BE2C (cell line): ENCODE data around the gene LDLRAD4.

Experiments
- DNase-seq: peaks from one replicate; pipeline ENCODE4 v3.0.0-alpha.2; 2020
- H3K27me3 ChIP-seq: fragments of 250-450 bp; sonication (Bioruptor Pico); 2 replicates; pipeline ENCODE4 v1.5.1; 2020; ENCODE audit warnings: mild to moderate bottlenecking
- H3K36me3 ChIP-seq: fragments of 250-450 bp; sonication (Bioruptor Pico); 2 replicates; pipeline ENCODE4 v1.5.1; 2020; ENCODE audit warnings: mild to moderate bottlenecking
- H3K4me1 ChIP-seq: fragments of 250-450 bp; sonication (Bioruptor Pico); 2 replicates; pipeline ENCODE4 v1.5.1; 2020
- H3K4me3 ChIP-seq: 2 replicates; pipeline ENCODE4 v1.5.1; 2011; ENCODE audit warnings: low read depth, low read length
- H3K9me3 ChIP-seq: fragments of 250-450 bp; sonication (Bioruptor Pico); 2 replicates; pipeline ENCODE4 v1.5.1; 2020
- CTCF ChIP-seq: IDR thresholded peaks from 2 replicates; pipeline ENCODE4 v1.5.1; 2012; ENCODE audit warnings: mild to moderate bottlenecking, low read depth, low read length

The LDLRAD4 gene

DNA sequence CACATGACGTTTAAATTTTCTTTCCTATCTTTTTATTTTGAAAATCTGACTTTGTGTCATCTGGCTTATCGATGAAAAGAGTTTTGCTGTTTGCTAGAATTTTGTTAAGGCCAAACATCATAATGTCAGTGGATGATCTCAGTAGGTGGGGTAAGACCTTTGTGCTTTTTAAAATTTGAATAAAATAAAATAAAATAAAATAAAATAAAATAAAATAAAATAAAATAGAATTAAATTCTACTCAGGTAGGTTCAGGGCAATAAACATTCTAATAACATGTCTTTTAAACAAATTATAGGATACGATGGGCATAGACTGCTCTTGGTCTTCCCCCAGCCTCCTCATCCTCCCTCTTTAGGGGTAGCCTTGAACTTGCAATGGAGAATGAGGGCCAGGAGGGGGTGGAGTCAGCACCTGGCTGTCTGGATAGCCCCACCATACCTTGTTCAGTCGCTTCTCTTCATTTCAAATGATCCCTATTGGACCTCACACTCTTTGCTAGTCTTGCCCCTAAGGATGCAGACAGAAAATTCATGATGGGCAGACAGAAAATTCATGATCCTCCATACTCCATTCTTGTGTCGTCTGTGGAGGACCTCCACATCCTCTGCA is 8.1 kb downstream of the LDLRAD4 start:
- no peak overlapping the region for H3K4me3 ChIP-seq
- peaks cover 10% of the 10 kb centered on the region for H3K4me1 ChIP-seq
- no peaks in the 10 kb centered on the region for H3K9me3 ChIP-seq
- no peaks in the 10 kb centered on the region for H3K36me3 ChIP-seq
- no peak for DNase-seq
- no peak for TF ChIP-seq CTCF
- no peaks in the 10 kb centered on the region for H3K27me3 ChIP-seq

GRCh38 chr18:13227910-13228309 is 9.3 kb downstream of the LDLRAD4 start:
- Histone ChIP-seq H3K27me3 (no peaks in the 10 kb centered on the region), H3K9me3 (no peaks in the 10 kb centered on the region), H3K4me1 (peaks cover 7% of the 10 kb centered on the region), H3K36me3 (no peaks in the 10 kb centered on the region), H3K4me3 (no peak overlapping the region)
- no peak for DNase-seq
- TF ChIP-seq CTCF: no peak

- no peak for DNase-seq
- no peak for TF ChIP-seq CTCF
- H3K4me3 ChIP-seq: no peak overlapping the region
- H3K27me3 ChIP-seq: no peaks in the 10 kb centered on the region
- no peaks in the 10 kb centered on the region for H3K36me3 ChIP-seq
- H3K4me1 ChIP-seq: no peaks in the 10 kb centered on the region
- no peaks in the 10 kb centered on the region for H3K9me3 ChIP-seq
Observed at GRCh38 chr18:13229001-13229671, 10.6 kb downstream of the LDLRAD4 start.

DNA sequence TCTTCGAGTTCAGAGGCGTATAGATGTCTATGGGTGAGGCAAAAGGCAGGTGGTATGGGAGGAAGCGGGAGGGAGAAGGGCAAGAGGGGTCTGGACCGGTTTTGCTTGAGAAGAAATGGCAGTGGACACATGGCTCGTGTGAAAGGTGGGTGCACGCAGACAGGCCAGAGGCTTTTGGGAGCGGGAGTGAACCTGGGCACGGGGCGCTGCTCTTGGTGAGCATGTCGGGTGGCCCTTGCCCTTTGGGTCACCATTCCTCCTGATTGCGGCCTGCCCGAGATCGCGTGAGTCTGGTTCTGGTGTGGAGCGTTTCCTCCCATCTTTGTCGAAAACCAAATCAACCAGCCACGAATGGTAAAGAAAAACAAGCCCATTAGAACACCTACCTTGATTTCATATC is 12.6 kb downstream of the LDLRAD4 start:
- Histone ChIP-seq H3K36me3 (no peaks in the 10 kb centered on the region), H3K9me3 (no peaks in the 10 kb centered on the region), H3K4me1 (no peaks in the 10 kb centered on the region), H3K27me3 (no peaks in the 10 kb centered on the region), H3K4me3 (no peak overlapping the region)
- TF ChIP-seq CTCF: no peak
- DNase-seq: no peak

DNA sequence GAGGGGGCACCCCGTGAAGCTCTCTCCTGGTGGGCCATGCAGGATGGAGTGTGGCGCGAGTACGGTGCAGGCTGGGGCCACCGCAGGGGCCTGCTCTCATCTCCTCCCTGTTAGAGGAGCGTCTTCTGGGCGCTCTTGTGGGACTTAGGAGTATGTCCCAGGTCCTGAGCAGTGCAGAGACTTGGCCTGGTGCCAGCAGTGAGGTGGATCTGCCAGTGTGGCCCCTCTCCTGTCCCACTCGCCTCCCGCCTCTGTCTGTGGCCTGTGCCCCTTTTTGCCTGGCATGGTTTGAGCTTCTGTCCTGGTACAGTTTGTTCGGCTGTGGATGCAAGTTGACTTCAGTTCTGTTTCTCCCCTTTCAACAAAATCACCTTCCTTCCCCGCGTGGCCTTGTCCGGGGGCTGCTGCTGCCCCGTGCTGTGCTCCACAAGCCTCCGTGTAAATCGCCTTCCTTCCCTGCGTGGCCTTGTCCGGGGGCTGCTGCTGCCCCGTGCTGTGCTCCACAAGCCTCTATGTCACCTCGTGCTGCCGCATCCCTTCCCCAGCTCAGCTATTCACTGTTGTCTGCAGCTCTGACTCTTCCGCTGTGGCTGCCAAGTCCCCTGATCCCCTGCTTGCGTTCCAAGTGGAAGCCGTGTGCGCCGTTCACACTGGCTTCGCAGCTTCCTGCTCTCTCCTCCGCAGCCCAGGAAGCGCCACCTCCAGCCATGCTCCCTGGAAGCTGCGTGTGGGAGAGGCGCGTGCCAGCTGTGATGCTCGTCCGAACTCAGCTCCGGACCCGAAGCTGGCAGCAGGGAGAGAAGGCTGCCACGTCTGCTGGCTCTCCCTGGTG is 13.7 kb downstream of the LDLRAD4 start:
- Histone ChIP-seq H3K9me3 (no peaks in the 10 kb centered on the region), H3K4me3 (no peak overlapping the region), H3K4me1 (no peaks in the 10 kb centered on the region), H3K36me3 (no peaks in the 10 kb centered on the region), H3K27me3 (no peaks in the 10 kb centered on the region)
- DNase-seq: peak; percentile 21
- TF ChIP-seq CTCF: no peak
